Measurements from ENCODE around the gene CTIF.
"Not testable (repeated sequence)": the region's sequence is repeated elsewhere in the genome, so short reads cannot be mapped to it uniquely, and the experiment has no call there.

CTIF gene

GRCh38 chr18:48861181-48861708 is 322.4 kb downstream of the CTIF start:
- no peak for DNase-seq

GRCh38 chr18:48862132-48862531 is 323.3 kb downstream of the CTIF start:
- DNase-seq = peak; percentile 42

DNA sequence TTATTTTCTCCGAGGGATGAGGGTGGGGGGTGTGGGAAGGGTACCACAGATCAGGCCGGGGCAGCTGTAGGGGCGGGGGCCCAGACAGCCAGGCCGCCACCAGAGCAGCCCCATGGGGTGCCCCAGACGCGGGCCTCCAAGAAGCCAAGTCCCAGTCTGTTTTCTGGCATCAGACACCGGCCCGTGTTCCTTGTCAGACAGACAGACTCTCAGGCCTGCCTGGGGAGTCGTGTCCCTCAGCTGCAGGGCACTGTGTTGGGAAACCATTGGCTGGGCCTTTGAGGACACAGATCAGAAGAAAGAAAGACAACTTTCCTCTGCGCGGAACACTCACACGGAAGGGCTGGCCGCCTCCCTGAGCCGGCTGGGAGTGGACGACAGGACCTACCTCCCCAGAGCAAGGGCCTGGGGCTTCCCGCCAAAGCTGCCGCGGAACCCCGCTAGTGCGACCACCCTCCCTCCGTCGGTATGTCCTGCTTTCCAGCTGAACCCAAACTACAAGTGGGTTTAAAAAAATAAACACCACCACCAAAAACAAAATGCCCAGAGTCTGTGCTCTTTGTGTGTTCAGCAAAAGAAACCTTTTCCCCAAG is 323.9 kb downstream of the CTIF start:
- DNase-seq = no peak

- no peak for DNase-seq
These were observed 324.7 kb downstream of the CTIF start for GRCh38 chr18:48863432-48864065.

GRCh38 chr18:48864876-48865275 is 326.0 kb downstream of the CTIF start:
- no peak for DNase-seq

DNA sequence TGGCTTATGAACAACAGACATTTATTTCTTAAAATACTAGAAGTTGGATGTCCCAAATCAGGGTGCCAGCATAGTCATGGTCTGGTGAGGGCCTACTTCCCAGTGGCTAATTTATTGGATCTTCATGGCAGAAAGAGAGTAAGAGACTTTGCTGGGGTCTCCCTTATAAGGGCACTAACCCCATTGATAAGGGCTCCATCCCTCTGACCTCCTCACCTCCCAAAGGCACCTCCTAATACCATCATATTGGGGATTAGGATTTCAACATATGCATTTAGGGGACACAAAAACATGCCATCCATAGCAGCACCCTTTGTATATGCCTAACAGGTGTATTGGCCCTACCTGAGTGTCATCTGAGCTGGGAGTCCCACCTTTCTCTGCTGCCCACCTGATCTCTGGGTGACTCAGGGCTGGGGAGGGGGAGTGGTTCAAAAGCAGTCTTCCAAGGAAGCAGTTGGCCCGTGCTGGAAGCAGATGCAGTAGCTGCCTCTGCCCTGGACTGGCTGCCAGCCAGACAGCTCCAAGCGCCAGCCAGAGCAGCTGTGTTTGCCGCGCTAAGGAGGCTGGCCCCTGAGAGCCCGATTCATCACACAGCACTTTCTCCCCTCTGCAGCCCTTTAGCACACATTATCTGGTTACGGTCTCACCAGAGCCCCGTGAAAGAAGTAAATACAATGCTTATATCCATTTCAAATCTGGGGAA is 327.4 kb downstream of the CTIF start:
- DNase-seq = peak; percentile 66

- DNase-seq = no peak
These were observed 328.0 kb downstream of the CTIF start for GRCh38 chr18:48866856-48867255.

DNA sequence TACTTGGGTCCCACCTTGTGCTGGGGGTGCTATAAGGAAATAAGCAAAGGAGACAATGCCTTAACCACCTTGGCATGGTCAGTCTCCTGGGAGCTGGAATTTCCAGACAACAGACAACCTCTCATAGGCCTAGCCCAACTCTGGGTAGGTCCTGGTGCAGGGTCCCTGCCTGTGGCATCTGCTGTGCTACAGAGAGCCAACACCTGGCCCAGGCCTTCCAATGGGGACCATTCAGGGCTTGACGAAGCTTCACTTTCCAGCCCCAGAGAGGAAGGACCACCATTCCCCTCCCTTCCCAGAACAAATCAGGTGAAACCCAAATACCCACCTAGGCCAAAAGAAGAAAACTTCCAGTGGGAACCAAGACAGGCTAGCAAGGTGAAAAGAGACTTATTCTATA is 329.1 kb downstream of the CTIF start:
- no peak for DNase-seq

- DNase-seq = no peak
These were observed 329.9 kb downstream of the CTIF start for GRCh38 chr18:48868468-48869466.

DNA sequence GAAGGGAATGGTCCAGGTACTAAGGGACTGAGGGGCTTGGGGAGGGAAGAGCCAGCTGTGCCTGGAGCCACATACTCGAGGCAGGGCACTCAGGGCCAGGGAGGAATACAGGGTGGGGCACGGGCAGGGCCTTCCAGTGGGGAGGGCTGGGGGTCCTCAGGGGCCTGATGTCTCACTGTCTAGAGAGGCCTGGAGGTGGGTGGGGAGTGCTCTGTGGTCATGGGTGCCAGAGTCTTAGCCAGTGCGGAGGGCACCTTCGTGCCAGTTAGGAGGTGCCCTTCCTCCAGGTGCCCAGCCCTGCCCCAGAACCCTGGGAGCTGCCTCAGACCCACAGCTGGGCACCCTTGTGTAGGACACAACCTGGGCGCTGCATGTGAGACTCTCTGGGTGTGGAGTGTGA is 330.8 kb downstream of the CTIF start:
- DNase-seq = no peak

DNA sequence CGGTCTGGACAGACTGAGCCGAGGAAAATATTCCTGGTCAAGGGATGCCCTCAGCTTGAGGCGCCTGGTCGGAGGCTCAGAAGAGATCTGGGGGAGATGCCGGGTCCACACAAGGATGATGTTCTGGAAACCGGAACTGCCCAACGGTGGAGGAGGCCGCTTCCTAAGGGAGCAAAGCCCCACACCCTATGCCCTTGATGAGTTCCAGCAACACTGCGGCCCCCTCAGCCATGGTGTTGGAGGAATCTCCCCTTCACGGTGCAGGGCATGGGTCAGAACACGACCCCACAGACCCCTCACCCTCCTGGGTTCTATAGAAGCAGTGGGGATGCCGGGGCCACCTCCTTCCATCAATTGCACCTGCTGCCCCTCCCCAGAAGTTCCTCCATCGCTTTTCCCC is 332.1 kb downstream of the CTIF start:
- not testable (repeated sequence) for DNase-seq

DNA sequence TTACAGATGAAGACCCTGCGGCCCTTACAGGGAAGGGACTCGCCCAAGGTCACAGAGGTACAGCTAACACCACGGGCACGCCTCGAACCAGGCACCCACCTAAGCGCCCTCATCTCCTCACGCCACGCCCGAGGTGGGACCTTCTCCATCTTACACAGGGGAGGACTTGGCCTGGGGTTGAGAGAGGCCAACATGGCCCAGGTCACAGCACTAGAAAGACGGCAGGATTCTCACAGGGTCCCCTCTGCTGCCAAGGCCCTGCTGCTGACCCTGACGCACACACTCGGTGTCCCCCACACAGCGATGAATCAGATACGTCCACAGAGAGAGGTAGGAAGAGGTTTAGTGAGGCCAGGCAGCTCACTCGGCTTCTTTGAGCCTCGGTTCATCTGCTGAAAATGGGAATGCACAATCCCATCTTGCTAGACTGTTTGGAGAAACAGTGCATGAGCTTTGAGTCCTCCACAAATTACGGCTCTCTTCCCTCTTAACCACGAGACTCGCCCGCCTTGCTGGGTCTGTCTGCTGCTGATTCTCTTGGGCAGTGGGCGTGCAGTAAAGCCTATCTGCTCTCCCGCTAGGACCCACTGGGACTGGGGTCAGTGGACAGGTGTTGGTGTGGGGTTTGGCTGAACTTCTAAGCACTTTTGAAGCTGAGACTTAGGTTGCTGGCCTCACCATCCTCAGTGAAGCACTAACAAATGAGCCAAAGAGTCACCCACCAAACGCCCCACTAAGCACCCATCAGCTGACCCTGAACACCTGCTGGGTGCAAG is 332.7 kb downstream of the CTIF start:
- no peak for DNase-seq

GRCh38 chr18:48872234-48873145 is 333.7 kb downstream of the CTIF start:
- DNase-seq = peak; percentile 67

GRCh38 chr18:48874233-48874632 is 335.4 kb downstream of the CTIF start:
- DNase-seq = no peak

- DNase-seq = no peak
These were observed 335.9 kb downstream of the CTIF start for GRCh38 chr18:48874701-48875162.

- DNase-seq = no peak
These were observed 336.6 kb downstream of the CTIF start for GRCh38 chr18:48875314-48875941.

DNA sequence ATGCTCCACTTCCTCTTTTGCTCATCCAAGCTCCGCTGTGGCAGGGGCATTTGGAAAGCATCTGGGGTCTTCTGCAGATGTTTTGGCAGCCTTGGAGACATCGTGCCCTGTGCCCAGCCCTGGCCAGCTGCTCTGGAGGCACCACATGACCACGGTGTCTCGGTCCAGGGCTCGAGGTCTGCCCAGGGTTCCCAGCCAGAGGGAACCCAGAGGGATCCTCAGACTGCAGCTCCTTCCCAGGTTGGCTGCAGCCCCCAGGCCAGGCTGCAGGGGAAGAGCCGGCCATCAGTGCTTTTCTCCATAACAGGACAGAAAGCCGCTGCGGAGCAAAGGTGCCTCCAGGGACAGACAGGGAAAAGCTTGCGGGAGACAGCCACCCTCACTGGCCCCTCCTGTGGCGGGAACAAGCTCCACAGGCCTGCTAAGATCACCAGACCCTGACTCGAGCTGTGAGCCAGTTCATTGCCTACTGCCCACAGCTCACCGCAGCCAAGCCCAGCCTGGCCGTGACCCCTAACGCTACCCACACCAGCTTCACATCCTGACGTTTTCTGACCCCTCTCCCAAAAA is 337.2 kb downstream of the CTIF start:
- no peak for DNase-seq

GRCh38 chr18:48876590-48876989 is 337.8 kb downstream of the CTIF start:
- DNase-seq = no peak

DNA sequence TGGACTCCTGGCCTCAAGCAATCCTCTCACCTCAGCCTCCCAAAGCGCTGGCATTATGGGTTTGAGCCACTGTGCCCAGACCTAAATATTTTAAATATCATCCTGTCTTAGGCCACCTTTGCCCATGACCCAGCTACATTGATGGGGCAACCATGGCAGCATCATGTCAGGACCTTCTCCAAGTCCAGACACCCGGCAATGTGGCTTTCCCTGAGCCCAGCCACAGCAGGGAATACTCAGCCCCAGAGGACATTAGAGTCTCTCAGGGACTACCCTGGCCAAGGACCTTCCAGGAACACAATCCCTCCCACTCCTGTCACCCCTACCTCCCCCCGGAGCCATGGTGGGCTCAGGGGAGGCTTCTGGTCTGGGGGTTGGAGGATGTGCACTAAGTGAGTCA is 339.1 kb downstream of the CTIF start:
- DNase-seq = no peak

- no peak for DNase-seq
These were observed 339.6 kb downstream of the CTIF start for GRCh38 chr18:48878471-48878870.
